GM19240 (cell line): ENCODE results near the gene IL10RB.
"Not testable (repeated sequence)": the region's sequence is repeated elsewhere in the genome, so short reads cannot be mapped to it uniquely, and the experiment has no call there.

Experiments used
- DNase-seq: peaks from one replicate; pipeline ENCODE4 v3.0.0; 2011; ENCODE audit warnings: low spot score; ENCODE audit not compliant: insufficient read length

The IL10RB gene

DNA sequence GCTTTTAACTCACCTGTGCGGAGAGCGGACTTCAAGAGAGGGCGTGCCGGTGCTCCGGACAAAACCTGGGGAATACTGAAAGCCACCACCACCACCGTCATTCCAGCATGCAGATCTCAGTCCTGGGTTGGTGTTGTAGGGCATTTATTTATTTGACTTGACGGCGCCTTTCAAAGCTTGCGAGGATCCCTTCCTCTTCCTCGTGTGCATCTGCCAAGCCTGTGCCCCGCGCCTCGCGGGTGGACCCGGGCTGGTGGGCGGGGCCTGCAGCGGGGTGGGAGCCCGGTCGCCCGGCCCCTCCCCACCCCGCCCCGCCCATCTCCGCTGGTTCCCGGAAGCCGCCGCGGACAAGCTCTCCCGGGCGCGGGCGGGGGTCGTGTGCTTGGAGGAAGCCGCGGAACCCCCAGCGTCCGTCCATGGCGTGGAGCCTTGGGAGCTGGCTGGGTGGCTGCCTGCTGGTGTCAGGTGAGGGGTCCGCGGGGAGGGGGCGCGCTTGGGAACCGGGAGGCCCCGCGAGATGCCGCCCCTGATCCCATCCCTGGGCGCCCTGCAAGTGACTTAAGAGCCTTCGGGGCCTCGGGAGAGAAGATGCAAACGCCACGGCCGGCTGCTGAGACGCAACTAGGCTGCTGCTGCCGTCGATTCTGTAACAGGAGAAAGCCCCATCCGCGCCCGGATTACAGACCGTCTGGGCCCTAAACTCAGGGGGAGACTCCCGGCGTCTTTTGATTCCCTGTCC is at the start of gene IL10RB:
Gene IL10RB (plus strand): TSS at position 318 of the 739 bp plus-strand sequence. CDS start 99 bp downstream, at position 417.
- DNase-seq = peak; percentile 58

DNA sequence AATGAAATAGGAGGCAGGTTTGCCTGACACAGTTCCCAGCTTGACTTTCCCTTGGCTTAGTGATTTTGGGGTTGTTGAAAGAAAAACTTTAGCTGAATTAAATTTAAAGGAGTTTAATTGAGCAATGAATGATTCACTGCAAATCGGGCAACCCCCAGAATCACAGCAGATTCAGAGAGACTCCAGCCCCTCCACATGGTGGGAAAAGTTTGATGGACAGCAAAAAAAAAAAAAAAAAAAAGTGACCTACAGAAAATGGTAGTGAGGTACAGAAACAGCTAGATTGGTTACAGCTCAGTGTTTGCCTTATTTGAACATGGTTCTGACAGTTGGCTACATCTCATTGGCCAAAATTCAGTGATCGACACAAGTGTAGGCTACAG is 49.0 kb upstream of the IL10RB start:
- DNase-seq = no peak

DNA sequence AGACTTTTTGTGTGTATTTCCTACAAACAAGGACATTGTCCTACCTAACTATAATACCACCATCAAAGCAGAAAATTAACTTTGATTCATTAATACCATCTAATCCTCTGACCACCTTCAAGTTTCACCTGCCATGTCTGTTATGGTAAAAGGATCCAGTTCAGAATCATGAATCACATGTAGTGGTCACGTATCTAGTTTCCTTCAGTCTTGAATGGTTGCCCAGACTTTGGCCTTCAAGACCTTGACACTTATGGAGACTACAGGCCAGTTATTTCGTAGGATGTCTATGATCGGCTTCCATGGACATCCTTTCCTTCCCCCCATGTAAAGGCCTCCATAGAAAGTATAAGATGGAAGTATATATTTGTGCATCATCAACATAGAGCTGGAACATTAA is 46.9 kb upstream of the IL10RB start:
- no peak for DNase-seq

DNA sequence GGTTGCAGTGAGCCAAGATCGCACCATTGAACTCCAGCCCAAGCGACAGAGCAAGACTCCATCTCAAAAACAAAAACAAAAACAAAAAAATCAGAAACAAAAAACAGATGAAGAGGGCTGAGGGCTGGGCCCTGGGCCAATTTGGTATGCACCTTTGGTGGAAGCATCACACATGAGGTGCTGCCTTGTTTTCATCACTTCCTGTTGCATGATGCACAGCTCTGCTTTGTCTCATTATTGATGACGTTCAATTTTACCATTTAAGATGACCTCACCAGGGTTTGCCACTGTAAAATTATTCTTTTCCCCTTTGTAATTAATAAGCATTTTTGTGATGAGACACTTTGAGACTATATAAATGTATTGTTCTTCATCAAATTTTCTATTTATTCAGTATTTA is 46.2 kb upstream of the IL10RB start:
- DNase-seq = no peak

DNA sequence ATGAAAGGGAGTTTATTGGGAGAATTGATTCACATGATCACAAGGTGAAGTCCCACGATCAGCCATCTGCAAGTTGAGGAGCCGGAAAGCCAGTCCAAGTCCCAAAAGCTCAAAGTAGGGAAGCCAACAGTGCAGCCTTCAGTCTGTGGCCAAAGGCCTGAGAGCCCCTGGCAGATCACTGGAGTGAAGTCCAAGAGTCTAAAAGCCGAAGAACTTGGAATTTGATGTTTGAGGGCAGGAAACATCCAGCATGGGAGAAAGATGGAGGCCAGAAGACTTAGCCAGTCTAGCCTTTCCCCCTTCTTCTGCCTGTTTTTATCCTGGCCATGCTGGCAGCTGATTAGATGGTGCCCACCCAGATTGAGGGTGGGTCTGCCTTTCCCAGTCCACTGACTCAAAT is 40.8 kb upstream of the IL10RB start:
- not testable (repeated sequence) for DNase-seq

DNA sequence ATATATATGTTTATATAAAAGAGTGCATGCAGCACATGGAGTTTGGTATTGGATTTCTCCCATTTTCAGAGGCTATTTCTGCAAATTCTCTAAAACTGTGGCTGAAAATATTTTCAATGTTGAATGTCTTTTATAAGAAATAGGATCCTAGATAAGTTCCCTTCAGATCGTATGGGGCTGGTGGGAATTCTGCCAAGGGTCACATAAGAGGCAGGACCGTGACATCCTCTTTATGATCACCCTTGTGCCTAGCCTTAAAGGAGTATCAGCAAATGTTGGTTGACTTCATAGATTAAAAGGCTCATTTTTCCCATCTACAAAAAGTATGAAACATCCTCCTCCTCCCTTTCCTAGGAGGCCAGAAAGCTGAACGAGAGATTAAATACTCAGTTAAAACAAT is 37.7 kb upstream of the IL10RB start:
- DNase-seq = no peak

DNA sequence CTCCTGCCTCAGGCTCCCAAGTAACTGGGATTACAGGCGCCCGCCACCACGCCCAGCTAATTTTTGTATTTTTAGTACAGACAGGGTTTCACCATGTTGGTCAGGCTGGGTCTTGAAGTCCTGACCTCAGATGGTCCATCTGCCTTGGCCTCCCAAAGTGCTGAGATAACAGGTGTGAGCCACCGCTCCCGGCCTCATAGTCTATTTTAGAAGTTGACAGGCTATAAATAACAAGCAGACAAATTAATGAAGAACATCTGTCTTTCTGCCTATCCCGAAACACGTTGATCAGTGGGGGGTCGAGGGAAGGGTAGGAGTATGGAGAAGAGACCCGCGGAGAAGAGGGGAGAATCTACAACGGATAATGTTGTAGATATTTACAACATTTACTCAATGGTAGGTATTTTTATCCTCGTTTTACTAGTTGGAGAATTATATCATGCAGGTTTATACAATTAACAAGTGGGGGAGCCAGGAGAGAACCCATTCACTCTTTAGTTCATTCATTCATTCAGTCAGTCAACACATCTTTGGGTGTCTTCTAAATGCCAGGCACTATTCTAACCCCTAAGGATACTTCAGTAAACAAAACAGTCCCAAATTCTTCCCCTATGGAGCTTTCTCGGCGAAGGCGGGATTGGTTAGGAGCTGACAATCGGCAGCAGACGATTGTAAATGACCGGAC is 36.9 kb upstream of the IL10RB start:
- DNase-seq = no peak

DNA sequence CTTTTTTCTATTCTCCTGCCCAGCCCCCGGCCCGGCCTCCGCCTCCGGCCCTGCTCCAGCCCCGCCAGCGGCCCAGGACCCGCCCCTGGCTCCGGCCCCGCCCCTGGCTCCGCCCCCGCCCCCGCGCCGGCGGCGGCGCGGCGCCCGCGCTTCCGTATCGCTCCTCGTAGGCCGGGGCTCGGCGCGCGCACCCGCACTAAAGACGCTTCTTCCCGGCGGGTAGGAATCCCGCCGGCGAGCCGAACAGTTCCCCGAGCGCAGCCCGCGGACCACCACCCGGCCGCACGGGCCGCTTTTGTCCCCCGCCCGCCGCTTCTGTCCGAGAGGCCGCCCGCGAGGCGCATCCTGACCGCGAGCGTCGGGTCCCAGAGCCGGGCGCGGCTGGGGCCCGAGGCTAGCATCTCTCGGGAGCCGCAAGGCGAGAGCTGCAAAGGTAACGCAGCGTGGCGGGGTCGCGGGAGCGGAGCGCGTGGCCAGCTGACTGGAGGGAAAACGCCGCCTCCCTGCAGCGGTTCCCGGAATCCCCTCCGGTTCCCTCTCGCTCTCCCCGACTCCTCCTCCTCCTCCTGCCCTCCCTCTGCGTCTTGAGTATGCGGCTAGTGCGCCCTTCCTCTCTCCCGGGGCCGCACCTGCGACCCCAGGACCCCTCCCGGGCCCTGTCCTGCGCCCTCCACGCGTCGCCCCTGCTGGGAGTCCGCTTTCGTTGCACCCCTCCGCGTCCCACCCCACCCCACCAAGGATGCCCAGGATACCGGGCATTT is 36.2 kb upstream of the IL10RB start, which contains the start of gene IFNAR2:
Gene IFNAR2 (plus strand): TSS at position 155 of the 761 bp plus-strand sequence. CDS start 11,985 bp downstream, outside the sequence.
- peak; percentile 73 for DNase-seq

DNA sequence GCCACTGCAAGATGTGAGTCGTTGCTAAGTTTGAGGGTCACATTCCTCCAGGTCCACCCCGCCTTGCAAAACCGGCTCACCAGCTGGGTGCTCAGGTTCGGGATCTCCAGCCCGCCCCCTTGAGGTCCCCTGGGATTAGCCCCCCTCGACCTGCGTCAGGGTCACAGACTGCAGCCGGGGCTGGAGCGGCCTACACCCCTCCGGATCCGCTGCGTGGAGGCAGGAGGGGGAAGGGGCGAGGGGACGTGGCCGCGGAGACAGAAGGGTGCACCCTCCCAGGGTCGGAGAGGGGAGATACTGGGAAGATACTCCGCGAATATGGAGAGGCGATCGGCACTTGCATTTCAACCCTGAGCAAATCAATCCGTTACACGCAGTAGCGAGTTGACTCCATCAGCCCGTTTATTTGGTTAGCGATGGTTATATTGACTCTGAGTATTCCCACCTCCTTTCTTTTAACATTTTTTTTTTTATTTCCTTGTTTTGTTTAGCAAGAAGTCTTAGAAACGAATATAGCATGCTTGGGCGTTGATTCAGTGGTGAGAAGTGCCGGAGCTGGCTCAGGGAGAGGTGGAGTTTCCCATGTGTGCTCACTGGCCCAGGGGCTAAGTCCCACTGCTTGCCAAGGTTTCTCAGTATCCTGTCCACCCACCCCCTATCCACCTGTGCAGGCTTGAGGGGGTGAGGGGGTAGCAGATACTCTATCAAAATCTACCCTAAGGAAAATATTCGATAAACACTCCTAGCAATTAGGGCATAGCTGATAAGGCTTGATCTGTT is 35.4 kb upstream of the IL10RB start:
- DNase-seq = peak; percentile 33

DNA sequence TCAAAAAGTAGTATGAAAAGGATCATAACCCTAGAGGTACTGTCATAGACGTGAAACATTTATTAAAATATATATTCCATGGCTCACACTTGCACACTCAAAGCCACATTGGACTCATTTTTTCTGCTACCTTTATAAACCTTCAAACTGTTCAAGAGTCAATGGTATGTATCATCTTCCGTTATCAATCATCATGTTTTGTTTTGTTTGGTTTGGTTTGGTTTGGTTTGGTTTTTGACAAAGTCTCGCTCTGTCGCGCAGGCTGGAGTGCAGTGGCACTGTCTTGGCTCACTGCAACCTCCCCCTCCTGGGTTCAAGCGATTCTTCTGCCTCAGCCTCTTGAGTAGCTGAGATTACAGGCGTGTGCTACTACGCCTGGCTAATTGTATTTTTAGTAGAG is 34.6 kb upstream of the IL10RB start:
- no peak for DNase-seq

DNA sequence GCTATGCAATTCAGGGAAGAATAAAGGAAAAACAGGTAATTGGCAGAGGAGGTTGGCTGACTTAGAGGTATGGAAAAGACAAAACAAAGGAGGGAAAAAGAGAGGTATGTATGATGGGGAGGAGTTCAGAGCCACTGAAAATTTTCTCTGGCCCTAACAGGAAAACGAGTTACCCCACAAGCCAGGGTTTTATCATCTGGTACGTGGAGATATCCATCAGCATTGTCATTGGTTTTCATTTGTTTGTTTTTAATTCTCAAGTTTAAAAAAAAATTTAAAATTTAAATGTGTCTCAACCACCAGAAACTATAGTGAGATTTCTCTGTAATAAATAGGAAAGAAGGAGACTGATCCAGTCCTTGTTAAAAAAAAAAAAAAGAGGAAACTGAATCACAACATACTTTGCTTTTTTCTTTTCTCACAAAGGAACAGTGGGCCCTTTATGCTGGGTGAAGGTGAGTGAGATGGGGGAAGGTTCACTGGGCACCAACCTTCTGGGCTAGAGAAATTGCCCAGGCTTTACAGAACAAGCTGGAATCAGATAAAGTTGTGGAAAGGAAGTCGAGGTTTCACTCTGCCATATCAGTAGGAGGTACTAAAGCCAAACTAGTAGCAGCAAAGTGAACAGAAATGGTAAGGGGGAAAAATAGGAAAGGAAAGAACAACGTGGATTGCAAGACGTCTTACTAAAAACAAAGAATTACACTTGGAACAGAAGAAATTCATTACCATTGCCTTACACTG is 33.7 kb upstream of the IL10RB start:
- no peak for DNase-seq

DNA sequence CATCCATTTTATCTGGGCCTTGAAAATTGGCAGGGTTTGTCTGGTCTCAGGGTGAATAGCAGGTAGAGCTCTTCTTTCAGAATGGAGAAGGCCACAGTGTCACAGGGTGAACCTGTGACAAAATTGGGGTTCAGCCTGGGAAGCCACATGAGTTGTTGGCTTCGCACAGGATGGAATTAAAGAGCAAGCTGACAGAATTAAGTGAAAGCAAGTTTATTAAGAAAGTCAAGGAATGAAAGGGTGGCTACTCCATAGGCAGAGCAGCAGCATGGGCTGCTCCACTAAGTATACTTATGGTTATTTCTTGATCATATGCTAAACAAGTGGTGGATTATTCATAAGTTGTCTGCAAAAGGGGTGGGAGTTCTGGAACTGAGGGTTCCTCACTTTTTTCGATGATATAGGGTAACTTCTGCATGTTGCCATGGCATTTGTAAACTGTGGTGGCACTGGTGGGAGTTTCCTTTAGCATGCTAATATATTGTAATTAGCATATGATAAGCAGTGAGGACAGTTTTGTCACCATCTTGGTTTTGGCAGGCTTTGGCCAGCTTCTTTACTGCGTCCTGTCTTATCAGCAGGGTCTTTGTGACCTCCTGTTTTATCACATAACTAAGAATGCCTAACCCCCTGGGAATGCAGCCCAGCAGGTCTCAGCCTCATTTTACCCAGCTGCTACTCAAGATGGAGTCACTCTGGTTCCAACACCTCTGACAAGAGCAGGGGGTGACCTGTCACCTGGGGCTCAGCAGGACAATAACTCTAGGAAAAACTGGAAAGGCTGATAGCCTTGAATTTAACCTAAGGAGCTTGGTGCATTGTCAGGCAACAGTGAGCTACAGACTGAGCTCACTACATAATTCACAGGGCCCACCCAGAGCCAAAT is 31.3 kb upstream of the IL10RB start:
- no peak for DNase-seq

DNA sequence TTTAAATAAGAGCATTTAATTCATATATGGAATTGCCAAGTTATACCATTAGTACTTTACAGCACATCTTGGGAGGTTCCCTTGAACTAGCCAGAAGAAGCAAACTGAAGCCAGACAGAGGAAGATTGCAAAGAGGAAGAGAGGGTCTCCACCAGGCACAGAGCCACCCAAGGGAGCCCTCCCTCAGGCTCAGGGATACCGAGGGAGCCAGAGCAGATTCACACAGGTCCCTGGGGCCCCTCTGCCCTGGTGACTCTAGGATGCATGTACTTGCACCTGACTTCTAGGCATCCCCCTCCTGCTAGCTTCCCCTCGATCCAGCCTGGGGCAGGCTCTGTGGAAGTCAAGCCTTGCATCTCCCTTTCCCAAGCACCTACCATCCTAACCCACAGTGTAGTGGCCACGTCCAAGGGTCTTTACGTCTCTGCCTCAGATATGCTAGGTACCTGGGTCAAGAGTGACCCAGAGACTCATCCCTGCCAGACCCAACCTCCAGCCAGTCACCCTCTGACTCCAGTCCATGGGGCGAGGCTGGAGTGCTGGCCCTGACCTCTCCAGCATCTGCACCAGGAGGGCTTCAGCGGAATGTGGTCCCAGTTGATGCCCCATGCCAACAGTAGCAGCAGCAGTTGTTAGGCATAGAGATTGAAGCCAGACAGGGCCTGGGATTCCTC is 30.0 kb upstream of the IL10RB start:
- no peak for DNase-seq

DNA sequence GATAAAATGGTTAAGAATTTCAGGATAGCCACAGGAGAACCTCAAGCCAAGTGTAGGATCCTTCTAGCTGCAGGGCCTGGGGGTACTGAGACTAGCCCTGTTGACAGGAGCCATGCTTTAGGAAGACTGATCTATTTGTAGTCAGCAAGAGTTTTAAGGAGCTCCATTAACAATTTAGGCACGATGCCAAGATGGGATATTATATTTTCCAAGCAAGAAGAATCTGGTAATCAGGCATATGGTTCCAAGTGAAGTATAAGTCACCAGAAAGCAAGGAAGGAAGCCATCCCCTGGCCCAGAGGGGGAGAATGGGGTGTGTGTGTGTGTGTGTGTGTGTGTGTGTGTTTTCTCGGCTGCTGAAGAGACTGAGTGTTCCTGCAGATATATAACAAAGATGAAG is 29.4 kb upstream of the IL10RB start:
- no peak for DNase-seq

DNA sequence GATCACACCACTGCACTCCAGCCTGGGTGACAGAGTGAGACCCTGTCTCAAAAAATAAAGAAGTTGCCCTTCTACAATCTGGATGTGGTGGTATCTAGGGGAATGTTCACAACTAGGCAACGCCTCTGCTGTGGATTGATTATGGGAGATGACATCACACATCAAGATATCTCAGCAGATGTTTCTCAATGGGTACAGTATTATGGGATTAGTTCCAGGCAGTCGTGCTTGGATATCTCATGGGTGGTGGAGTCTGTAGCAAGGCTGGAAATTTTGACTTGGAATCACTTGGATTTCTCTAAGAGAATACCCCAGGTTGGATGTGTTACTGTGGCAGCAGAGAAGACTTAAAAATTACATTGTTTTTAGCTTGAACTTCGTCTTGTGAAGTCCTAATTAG is 28.7 kb upstream of the IL10RB start:
- DNase-seq = no peak

DNA sequence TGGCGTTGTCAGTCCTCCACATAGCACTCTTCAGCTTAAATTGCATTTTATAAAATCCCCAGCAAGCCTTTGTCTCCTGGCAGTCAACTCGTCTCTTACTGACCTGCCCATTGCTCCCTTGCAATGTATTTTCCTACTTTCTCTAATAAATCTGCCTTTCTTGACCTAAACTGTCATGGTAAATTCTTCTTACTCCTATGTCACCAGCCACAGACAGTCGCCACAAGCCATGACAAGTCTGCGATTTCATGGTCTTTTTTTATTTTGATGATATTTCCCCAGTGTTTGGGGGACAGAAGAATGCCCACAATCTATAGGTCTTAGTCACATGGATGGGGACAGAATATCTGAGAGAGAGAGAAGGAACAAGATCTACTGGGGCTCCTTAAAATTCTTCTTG is 28.0 kb upstream of the IL10RB start:
- no peak for DNase-seq

DNA sequence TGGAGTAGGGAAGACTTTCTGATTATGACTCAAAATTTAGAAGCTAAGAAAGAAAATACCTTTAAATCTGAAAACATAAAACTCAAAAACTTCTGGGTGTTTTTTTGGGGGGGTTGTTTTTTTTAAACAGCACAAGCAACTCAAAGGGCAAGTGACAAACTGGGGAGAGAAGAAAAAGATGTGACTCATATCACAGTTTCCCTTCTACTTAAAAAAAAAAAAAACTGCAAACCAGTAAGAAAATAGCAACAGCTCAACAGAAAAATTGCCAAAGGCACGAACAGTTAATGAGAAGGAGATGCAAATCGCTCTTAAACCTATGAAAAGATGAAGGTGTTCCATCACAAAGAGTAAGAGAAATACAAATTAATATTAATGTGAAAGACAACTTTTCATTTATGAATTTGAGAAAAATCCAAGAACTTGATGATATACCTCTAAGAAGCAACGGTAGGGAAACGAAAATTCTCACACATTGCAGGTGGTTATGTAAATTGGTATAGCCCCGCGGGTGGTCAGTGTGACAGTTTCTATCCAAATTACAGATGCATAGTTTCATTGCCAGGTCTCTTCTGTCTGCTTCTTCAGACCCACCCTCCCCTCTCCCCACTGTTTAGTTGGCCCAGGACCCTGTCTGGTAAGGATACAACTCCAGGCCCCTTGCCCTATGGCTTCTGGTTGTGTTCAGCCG is 27.5 kb upstream of the IL10RB start:
- DNase-seq = peak; percentile 38

DNA sequence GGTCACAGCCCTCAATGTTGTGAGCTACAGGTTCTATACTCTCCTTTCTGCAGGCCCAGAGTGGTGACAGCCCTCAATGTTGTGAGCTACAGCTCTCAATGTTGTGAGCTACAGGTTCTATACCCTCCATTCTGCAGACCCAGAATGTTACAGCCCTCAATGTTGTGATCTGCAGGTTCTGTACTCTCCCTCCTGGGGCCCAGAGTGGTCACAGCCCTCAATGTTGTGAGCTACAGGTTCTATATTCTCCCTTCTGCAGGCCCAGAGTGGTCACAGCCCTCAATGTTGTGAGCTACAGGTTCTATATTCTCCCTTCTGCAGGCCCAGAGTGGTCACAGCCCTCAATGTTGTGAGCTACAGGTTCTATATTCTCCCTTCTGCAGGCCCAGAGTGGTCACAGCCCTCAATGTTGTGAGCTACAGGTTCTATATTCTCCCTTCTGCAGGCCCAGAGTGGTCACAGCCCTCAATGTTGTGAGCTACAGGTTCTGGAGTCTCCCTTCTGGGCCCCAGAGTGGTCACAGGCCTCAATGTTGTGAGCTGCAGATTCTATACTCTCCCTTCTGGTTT is 26.5 kb upstream of the IL10RB start:
- not testable (repeated sequence) for DNase-seq
